Sigmoid colon (tissue), 7 donors: Measurements from ENCODE around the gene SDHA. TPM values are rescaled to one million over a fixed set of nuclear protein-coding genes. Genes with fewer than 3 reads are reported as not detected.

Source experiments
- DNase-seq: peaks from one replicate; pipeline ENCODE4 v3.0.0-alpha.2; 2019
- H3K27ac ChIP-seq, 4 donors: fragments of 200-600 bp; sonication (generic); one replicate each; pipeline ENCODE4 v1.5.1; 2016 to 2019; ENCODE audit warnings: mild to moderate bottlenecking in 1 of 4
- H3K27me3 ChIP-seq, 3 donors: fragments of 200-600 bp; sonication (generic); one replicate each; pipeline ENCODE4 v1.5.1; 2019; ENCODE audit warnings: mild to moderate bottlenecking in 1 of 3
- H3K36me3 ChIP-seq, 4 donors: fragments of 200-600 bp; sonication (generic); one replicate each; pipeline ENCODE4 v1.5.1; 2016 to 2019
- H3K4me1 ChIP-seq, 4 donors: fragments of 200-600 bp; sonication (generic); one replicate each; pipeline ENCODE4 v1.5.1; 2017 to 2019
- H3K4me3 ChIP-seq, 4 donors: fragments of 200-600 bp; sonication (generic); one replicate each; pipeline ENCODE4 v1.5.1; 2017 to 2019; ENCODE audit warnings: mild to moderate bottlenecking in 2 of 4, moderate library complexity in 1 of 4
- H3K9me3 ChIP-seq, 4 donors: fragments of 200-600 bp in 3 of 4; sonication (generic) in 3 of 4; one replicate each; pipeline versions ENCODE4 v1.5.1 to v1.6.1; 2013 to 2019
- CTCF ChIP-seq, 4 experiments: fragments of 450-650 bp in 3 of 4; fragments of 200-600 bp in 1 of 4; IDR thresholded peaks; one replicate each; pipeline ENCODE4 v1.5.1; 2016 to 2019; ENCODE audit warnings: antibody characterized with exemption in 4 of 4, mild to moderate bottlenecking in 3 of 4, moderate library complexity in 2 of 4
- EP300 ChIP-seq, 4 donors: sonication (generic); formaldehyde crosslinking; IDR thresholded peaks; one replicate each; pipeline ENCODE4 v1.6.1; 2017; ENCODE audit warnings: antibody characterized with exemption in 4 of 4
- POLR2A ChIP-seq, 2 donors: fragments of 450-650 bp; IDR thresholded peaks; one replicate each; pipeline ENCODE4 v1.6.1; 2016; ENCODE audit warnings: antibody characterized with exemption in 2 of 2, mild to moderate bottlenecking in 2 of 2, moderate library complexity in 2 of 2
- POLR2AphosphoS5 ChIP-seq, 4 donors: sonication (generic); formaldehyde crosslinking; IDR thresholded peaks; one replicate each; pipeline ENCODE4 v1.6.1; 2017; ENCODE audit warnings: antibody characterized with exemption in 4 of 4
- WGBS, 2 donors: extraction: QIAGEN DNeasy Blood & Tissue Kit; methylation state at CpG; one replicate each; pipeline ENCODE4 v1.1.7; 2013; 5-methylcytosine and 5-hydroxymethylcytosine counted together
- intact Hi-C: fragments of 100-400 bp; cut with DNase I; formaldehyde crosslinking; loops from one replicate; pipeline ENCODE4 v1.15.1; 2023
- polyA plus RNA-seq, 3 donors: library from polyadenylated mRNA; stranded (reverse); fragments of 200-250 nt; gene quantifications; one replicate each; pipeline ENCODE4 v1.2.3, GENCODE V29; 2013
- total RNA-seq, 4 donors: library from RNA; depleted of rRNA; stranded (reverse); fragments of >200 nt; gene quantifications; one replicate each; pipeline ENCODE4 v1.1.0, GENCODE V29; 2016
- donor health status: healthy with polysubstance abuse.
- donor health status: Bipolar disorder and iron deficiency.
- donor health status: healthy.

The SDHA gene
- total and polyA plus RNA-seq, 7 donors, result 72.7 to 290 (median 87.0) TPM

- peaks cover 0 to 15% (median 12%) of the 10 kb centered on the region in 4 donors for H3K4me1 ChIP-seq
- intact Hi-C loops, result no loop called here
- no peak for DNase-seq
- no peak overlapping the region for H3K27ac ChIP-seq
- no peaks in the 10 kb centered on the region for H3K9me3 ChIP-seq
- TF ChIP-seq CTCF (IDR thresholded peaks at IDR 0.05), result no peak
- no peak for TF ChIP-seq POLR2A (IDR thresholded peaks at IDR 0.05)
- no peak for TF ChIP-seq EP300 (IDR thresholded peaks at IDR 0.05)
- no peak for TF ChIP-seq POLR2AphosphoS5 (IDR thresholded peaks at IDR 0.05)
- H3K36me3 ChIP-seq, result peaks cover 0 to 38% (median 7%) of the 10 kb centered on the region in 4 donors
- H3K4me3 ChIP-seq, result no peak overlapping the region
- no peaks in the 10 kb centered on the region for H3K27me3 ChIP-seq
These were observed 13.7 kb upstream of the SDHA start for GRCh38 chr5:204462-204861.

- Histone ChIP-seq H3K4me3 (no peak overlapping the region), H3K27me3 (no peaks in the 10 kb centered on the region), H3K9me3 (no peaks in the 10 kb centered on the region), H3K36me3 (peaks cover 0 to 38% (median 7%) of the 10 kb centered on the region in 4 donors), H3K27ac (no peak overlapping the region), H3K4me1 (peaks cover 0 to 15% (median 12%) of the 10 kb centered on the region in 4 donors)
- intact Hi-C loops, result no loop called here
- 94 to 97% methylated on average over 30 of the region's 30 CpGs for WGBS, 2 donors
- TF ChIP-seq POLR2A (IDR thresholded peaks at IDR 0.05), result no peak
- no peak for TF ChIP-seq CTCF (IDR thresholded peaks at IDR 0.05)
- TF ChIP-seq EP300 (IDR thresholded peaks at IDR 0.05), result no peak
- no peak for TF ChIP-seq POLR2AphosphoS5 (IDR thresholded peaks at IDR 0.05)
- no peak for DNase-seq
These were observed 13.0 kb upstream of the SDHA start for GRCh38 chr5:204966-205670.

GRCh38 chr5:206406-206805 lies 11.7 kb upstream of the SDHA start:
- TF ChIP-seq POLR2AphosphoS5 (IDR thresholded peaks at IDR 0.05) (no peak), EP300 (IDR thresholded peaks at IDR 0.05) (no peak), POLR2A (IDR thresholded peaks at IDR 0.05) (no peak), CTCF (IDR thresholded peaks at IDR 0.05) (no peak)
- H3K4me1 ChIP-seq, result peaks cover 0 to 15% (median 12%) of the 10 kb centered on the region in 4 donors
- DNase-seq, result no peak
- H3K4me3 ChIP-seq, result no peak overlapping the region
- WGBS, 2 donors, result 87 to 90% methylated on average over 11 of the region's 11 CpGs
- intact Hi-C loops, result no loop called here
- H3K27ac ChIP-seq, result peak overlapping the region in 1 of 4 donors; percentile 18
- peaks cover 0 to 38% (median 7%) of the 10 kb centered on the region in 4 donors for H3K36me3 ChIP-seq
- H3K27me3 ChIP-seq, result no peaks in the 10 kb centered on the region
- H3K9me3 ChIP-seq, result no peaks in the 10 kb centered on the region

DNA sequence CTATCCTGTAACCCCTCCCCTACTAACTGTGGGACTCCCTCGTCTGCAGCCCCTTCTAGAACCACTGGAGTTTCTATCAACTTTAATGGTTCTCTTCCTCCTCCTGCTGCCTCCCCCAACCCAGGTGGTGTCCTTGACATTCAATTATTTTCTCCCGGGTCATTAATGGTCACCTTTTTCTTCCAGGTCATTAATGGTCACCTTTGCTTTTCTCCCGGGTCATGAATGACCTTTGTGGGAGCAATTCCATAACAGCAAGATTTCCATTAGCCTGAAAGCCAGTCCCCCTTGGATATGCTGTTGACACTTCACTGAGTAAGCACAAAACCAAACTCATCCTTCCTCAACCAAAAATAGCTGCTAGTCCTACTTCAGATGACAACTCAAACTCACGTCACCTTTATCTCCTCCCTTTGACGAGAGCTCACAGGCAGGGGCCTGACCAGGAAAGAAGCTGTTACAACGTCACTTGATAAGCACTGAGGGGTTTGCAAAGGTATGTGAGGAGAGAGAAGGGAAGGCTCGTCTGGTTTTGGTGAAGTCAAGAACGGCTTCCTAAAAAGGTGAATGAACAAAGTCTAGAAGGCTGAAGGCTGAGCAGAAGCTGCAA lies 11.1 kb upstream of the SDHA start:
- intact Hi-C loops, result no loop called here
- Histone ChIP-seq H3K27ac (peak overlapping the region in 1 of 4 donors; percentile 37), H3K36me3 (peaks cover 0 to 34% (median 7%) of the 10 kb centered on the region in 4 donors), H3K9me3 (no peaks in the 10 kb centered on the region), H3K27me3 (no peaks in the 10 kb centered on the region), H3K4me1 (peaks cover 0 to 15% (median 12%) of the 10 kb centered on the region in 4 donors), H3K4me3 (no peak overlapping the region)
- no peak for DNase-seq
- 89 to 92% methylated on average over 8 of the region's 8 CpGs for WGBS, 2 donors
- TF ChIP-seq EP300 (IDR thresholded peaks at IDR 0.05), result no peak
- TF ChIP-seq POLR2A (IDR thresholded peaks at IDR 0.05), result no peak

GRCh38 chr5:207599-207998 lies 10.5 kb upstream of the SDHA start:
- Histone ChIP-seq H3K4me1 (peaks cover 0 to 15% (median 12%) of the 10 kb centered on the region in 4 donors), H3K36me3 (peaks cover 0 to 29% (median 7%) of the 10 kb centered on the region in 4 donors), H3K4me3 (no peak overlapping the region), H3K27ac (no peak overlapping the region), H3K27me3 (no peaks in the 10 kb centered on the region), H3K9me3 (no peaks in the 10 kb centered on the region)
- WGBS, 2 donors, result 80 to 92% methylated on average over 14 of the region's 14 CpGs
- DNase-seq, result no peak
- TF ChIP-seq POLR2A (IDR thresholded peaks at IDR 0.05) (no peak), EP300 (IDR thresholded peaks at IDR 0.05) (no peak), POLR2AphosphoS5 (IDR thresholded peaks at IDR 0.05) (no peak), CTCF (IDR thresholded peaks at IDR 0.05) (no peak)
- intact Hi-C loops, result no loop called here
